Measurements from ENCODE around the gene TOMM34. TPM values are rescaled to one million over a fixed set of nuclear protein-coding genes. Genes with fewer than 3 reads are reported as not detected.

TOMM34 gene
- total and polyA plus RNA-seq, 2 donors (not counting 1 experiment from before 2014, with no cell fraction given), result 15.5 to 25.6 TPM

GRCh38 chr20:44894959-44895358 lies 65.2 kb downstream of the TOMM34 start:
- DNase-seq (ENCODE audit: low read depth in 2 of 2), result no peak
- Histone ChIP-seq H3K27ac (ENCODE audit: insufficient read depth, low read length) (no peak overlapping the region), H2AFZ (ENCODE audit: low read length) (no peak overlapping the region), H3K4me1 (ENCODE audit: control insufficient read depth, extremely low read depth, insufficient read depth, low read length) (peaks cover 4% of the 10 kb centered on the region), H3K27me3 (ENCODE audit: control insufficient read depth, insufficient read depth, low read length) (no peaks in the 10 kb centered on the region), H3K9ac (ENCODE audit: insufficient read depth, low read length) (no peak overlapping the region), H3K4me3 (replicated peaks in 1 of 4; ENCODE audit: control extremely low read depth in 1 of 4, insufficient read depth in 1 of 4, low read depth in 3 of 4, low read length in 4 of 4) (no peak overlapping the region), H3K9me3 (ENCODE audit: control insufficient read depth, insufficient read depth, low read depth, low read length) (no peaks in the 10 kb centered on the region), H4K20me1 (ENCODE audit: control insufficient read depth, extremely low read depth, insufficient read depth, low read length) (peaks cover 12% of the 10 kb centered on the region), H3K36me3 (ENCODE audit: control insufficient read depth, insufficient read depth, low read length) (peaks cover 2% of the 10 kb centered on the region), H3K79me2 (ENCODE audit: control insufficient read depth, insufficient read depth, low read length) (peaks cover 97% of the 10 kb centered on the region), H3K4me2 (ENCODE audit: extremely low read depth, insufficient read depth, low read length) (no peak overlapping the region)
- TF ChIP-seq, protein P1, sequence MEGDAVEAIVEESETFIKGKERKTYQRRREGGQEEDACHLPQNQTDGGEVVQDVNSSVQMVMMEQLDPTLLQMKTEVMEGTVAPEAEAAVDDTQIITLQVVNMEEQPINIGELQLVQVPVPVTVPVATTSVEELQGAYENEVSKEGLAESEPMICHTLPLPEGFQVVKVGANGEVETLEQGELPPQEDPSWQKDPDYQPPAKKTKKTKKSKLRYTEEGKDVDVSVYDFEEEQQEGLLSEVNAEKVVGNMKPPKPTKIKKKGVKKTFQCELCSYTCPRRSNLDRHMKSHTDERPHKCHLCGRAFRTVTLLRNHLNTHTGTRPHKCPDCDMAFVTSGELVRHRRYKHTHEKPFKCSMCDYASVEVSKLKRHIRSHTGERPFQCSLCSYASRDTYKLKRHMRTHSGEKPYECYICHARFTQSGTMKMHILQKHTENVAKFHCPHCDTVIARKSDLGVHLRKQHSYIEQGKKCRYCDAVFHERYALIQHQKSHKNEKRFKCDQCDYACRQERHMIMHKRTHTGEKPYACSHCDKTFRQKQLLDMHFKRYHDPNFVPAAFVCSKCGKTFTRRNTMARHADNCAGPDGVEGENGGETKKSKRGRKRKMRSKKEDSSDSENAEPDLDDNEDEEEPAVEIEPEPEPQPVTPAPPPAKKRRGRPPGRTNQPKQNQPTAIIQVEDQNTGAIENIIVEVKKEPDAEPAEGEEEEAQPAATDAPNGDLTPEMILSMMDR (conservative IDR thresholded peaks at IDR 0.05 in 1 of 2, IDR thresholded peaks at IDR 0.05 in 1 of 2; ENCODE audit: low read depth in 1 of 2, low read length in 2 of 2), result no peak
- no peak for TF ChIP-seq EZH2 (IDR thresholded peaks at IDR 0.05; ENCODE audit: low read length, missing control alignments)

Other genes with a start within 250 kb of the TOMM34 start
- gene CCN5, start 245.0 kb downstream of the TOMM34 start, total RNA-seq, result 21.1 and 31.4 TPM in 2 replicates
- gene CCN5, start 245.0 kb downstream of the TOMM34 start, polyA plus RNA-seq, result 1.6 and 122 TPM in 2 replicates
- 1.8 and 4.1 TPM in 2 replicates for gene KCNK15, start 214.5 kb downstream of the TOMM34 start, total RNA-seq
- gene KCNK15, start 214.5 kb downstream of the TOMM34 start, polyA plus RNA-seq, result 0.03 and 2.2 TPM in 2 replicates
- under 0.01 TPM in 2 replicates for gene RIMS4, start 149.9 kb downstream of the TOMM34 start, total RNA-seq
- gene RIMS4, start 149.9 kb downstream of the TOMM34 start, polyA plus RNA-seq, result 0.03 TPM in 1 of 2 replicates, not detected in the other
- 77.6 and 89.7 TPM in 2 replicates for gene YWHAB, start 74.7 kb downstream of the TOMM34 start, total RNA-seq
- 282 and 321 TPM in 2 replicates for gene YWHAB, start 74.7 kb downstream of the TOMM34 start, polyA plus RNA-seq
- 6.7 and 11.9 TPM in 2 replicates for gene PABPC1L, start 50.3 kb downstream of the TOMM34 start, total RNA-seq
- gene PABPC1L, start 50.3 kb downstream of the TOMM34 start, polyA plus RNA-seq, result 11.6 and 17.8 TPM in 2 replicates
- gene STK4, start 6.1 kb upstream of the TOMM34 start, total RNA-seq, result 22.9 and 31.7 TPM in 2 replicates
- gene STK4, start 6.1 kb upstream of the TOMM34 start, polyA plus RNA-seq, result 19.0 and 23.4 TPM in 2 replicates
- gene KCNS1, start 140.7 kb upstream of the TOMM34 start, total RNA-seq, result 0.26 and 0.50 TPM in 2 replicates
- 0.24 and 0.33 TPM in 2 replicates for gene KCNS1, start 140.7 kb upstream of the TOMM34 start, polyA plus RNA-seq
- gene WFDC5, start 154.8 kb upstream of the TOMM34 start, total RNA-seq, result not detected in 2 replicates
- not detected in 2 replicates for gene WFDC5, start 154.8 kb upstream of the TOMM34 start, polyA plus RNA-seq
- gene WFDC12, start 164.1 kb upstream of the TOMM34 start, total RNA-seq, result not detected in 2 replicates
- not detected in 2 replicates for gene WFDC12, start 164.1 kb upstream of the TOMM34 start, polyA plus RNA-seq
- gene PI3, start 214.5 kb upstream of the TOMM34 start, total RNA-seq, result not detected in 2 replicates
- gene PI3, start 214.5 kb upstream of the TOMM34 start, polyA plus RNA-seq, result not detected in 2 replicates
- not detected in 2 replicates for gene SEMG1, start 246.6 kb upstream of the TOMM34 start, total RNA-seq
- gene SEMG1, start 246.6 kb upstream of the TOMM34 start, polyA plus RNA-seq, result not detected in 2 replicates